Measurements from ENCODE around the gene TOLLIP.

TOLLIP gene

GRCh38 chr11:1317432-1317831 lies 8.0 kb upstream of the TOLLIP start:
- Histone ChIP-seq H3K27ac (replicated peaks) (0 out of 2 replicates have a peak overlapping the region, but pooled peaks have one; percentile 24), H3K27me3 (ENCODE audit: insufficient read depth, poor library complexity, severe bottlenecking) (no peaks in the 10 kb centered on the region), H3K4me3 (replicated peaks; ENCODE audit: insufficient read depth, low read length) (no peak overlapping the region)
- TF ChIP-seq REST (IDR thresholded peaks at IDR 0.05; ENCODE audit: insufficient replicate concordance, low read depth) (no peak), CTCF (IDR thresholded peaks at IDR 0.05; ENCODE audit: insufficient read depth, low read length) (no peak), GABPA (IDR thresholded peaks at IDR 0.05; ENCODE audit: low read depth) (no peak)
- DNase-seq (ENCODE audit: low read depth in 1 of 2, low spot score in 1 of 2), result no peak

- TF ChIP-seq POLR2AphosphoS5 (IDR thresholded peaks at IDR 0.05; ENCODE audit: low read depth) (no peak), SPI1 (IDR thresholded peaks at IDR 0.05; ENCODE audit: borderline replicate concordance, low read depth) (peak; percentile 69; the same call in 1 of the 2 replicates)
- Histone ChIP-seq H3K27me3 (ENCODE audit: insufficient read depth, poor library complexity, severe bottlenecking) (no peaks in the 10 kb centered on the region), H3K4me3 (replicated peaks; ENCODE audit: insufficient read depth, low read length) (no peak overlapping the region), H3K27ac (replicated peaks) (peak overlapping the region; percentile 34)
- peak in 1 of 2 experiments; percentile 62 for DNase-seq (ENCODE audit: low read depth in 1 of 2, low spot score in 1 of 2)
Measured at GRCh38 chr11:1310772-1311468, 1.5 kb upstream of the TOLLIP start.

- peak overlapping the region; percentile 88 for H3K27ac ChIP-seq (replicated peaks)
- DNase-seq (ENCODE audit: low read depth in 1 of 2, low spot score in 1 of 2), result no peak
- H3K27me3 ChIP-seq (ENCODE audit: insufficient read depth, poor library complexity, severe bottlenecking), result no peaks in the 10 kb centered on the region
- no peak for TF ChIP-seq GABPA (IDR thresholded peaks at IDR 0.05; ENCODE audit: low read depth)
- no peak overlapping the region; the same call in 1 of the 2 replicates for H3K4me3 ChIP-seq (replicated peaks; ENCODE audit: insufficient read depth, low read length)
Measured at GRCh38 chr11:1310318-1310687, 871 bp upstream of the TOLLIP start.

GRCh38 chr11:1308743-1309497 lies 512 bp downstream of the TOLLIP start:
- TF ChIP-seq REST (IDR thresholded peaks at IDR 0.05; ENCODE audit: insufficient replicate concordance, low read depth) (no peak), SPI1 (IDR thresholded peaks at IDR 0.05; ENCODE audit: borderline replicate concordance, low read depth) (no peak), POLR2AphosphoS5 (IDR thresholded peaks at IDR 0.05; ENCODE audit: low read depth) (no peak), GABPA (IDR thresholded peaks at IDR 0.05; ENCODE audit: low read depth) (no peak), CTCF (IDR thresholded peaks at IDR 0.05; ENCODE audit: insufficient read depth, low read length) (no peak)
- peak in 1 of 2 experiments; percentile 61 for DNase-seq (ENCODE audit: low read depth in 1 of 2, low spot score in 1 of 2)
- peak overlapping the region; percentile 90 for H3K4me3 ChIP-seq (replicated peaks; ENCODE audit: insufficient read depth, low read length)
- H3K27ac ChIP-seq (replicated peaks), result peak overlapping the region; percentile 53
- H3K27me3 ChIP-seq (ENCODE audit: insufficient read depth, poor library complexity, severe bottlenecking), result no peaks in the 10 kb centered on the region
